Measurements from ENCODE around the gene ROBO1. TPM values are rescaled to one million over a fixed set of nuclear protein-coding genes. Genes with fewer than 3 reads are reported as not detected.

ROBO1 gene
- total and polyA plus RNA-seq, 4 donors = 1.0 to 30.3 (median 3.9) TPM

DNA sequence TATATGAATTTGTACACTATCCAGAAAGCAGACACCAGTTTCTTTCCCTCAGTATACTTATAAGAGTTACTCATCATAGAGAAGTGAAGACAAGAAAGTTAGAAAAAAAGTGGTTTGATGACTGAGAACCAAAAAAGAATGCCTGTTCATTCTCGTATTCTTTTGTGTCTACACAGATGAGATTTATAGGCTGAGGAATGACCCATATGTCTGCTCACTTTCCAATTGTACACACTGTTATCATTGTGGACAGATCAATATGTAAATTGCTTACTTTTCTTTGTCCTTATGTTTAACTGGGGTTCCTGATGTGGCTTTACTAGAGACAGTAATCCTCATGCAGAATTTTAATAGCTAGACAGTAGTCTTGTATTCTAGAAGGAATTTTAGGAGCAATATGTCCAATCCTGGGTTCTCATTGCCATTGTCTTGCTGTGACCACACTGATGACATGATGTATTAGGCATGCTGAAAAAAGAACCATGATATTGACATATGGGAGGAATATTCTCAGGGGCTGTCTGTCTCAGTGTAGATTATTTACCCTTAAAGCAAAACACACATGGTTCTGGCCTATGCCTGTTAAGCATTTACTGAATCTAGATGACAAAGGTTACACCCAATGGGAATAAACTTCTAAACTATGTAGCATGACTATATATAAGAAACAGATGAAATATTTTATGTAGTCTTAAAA lies 669.7 kb downstream of the ROBO1 start:
- Histone ChIP-seq H3K9ac (ENCODE audit: low read depth in 1 of 2, low read length in 2 of 2) (no peak overlapping the region), H3K27ac (ENCODE audit: low read depth in 1 of 2, low read length in 2 of 2) (no peak overlapping the region), H3K4me1 (ENCODE audit: control insufficient read depth in 4 of 4, insufficient read depth in 4 of 4, low read length in 3 of 4) (no peaks in the 10 kb centered on the region), H3K9me3 (ENCODE audit: control insufficient read depth in 4 of 4, low read length in 3 of 4) (no peaks in the 10 kb centered on the region), H3K36me3 (ENCODE audit: control insufficient read depth in 4 of 4, insufficient read depth in 3 of 4, low read depth in 1 of 4, low read length in 3 of 4) (no peaks in the 10 kb centered on the region), H3K4me3 (ENCODE audit: low read depth in 1 of 3, low read length in 3 of 3) (no peak overlapping the region), H3K27me3 (ENCODE audit: control insufficient read depth in 4 of 4, insufficient read depth in 4 of 4, low read length in 3 of 4) (no peaks in the 10 kb centered on the region)
- no peak for DNase-seq (ENCODE audit: low spot score)
- WGBS = 49% methylated on average over 1 of the region's 1 CpG
- TF ChIP-seq ATF3 (IDR thresholded peaks at IDR 0.05) (no peak), EGR1 (IDR thresholded peaks at IDR 0.05; ENCODE audit: low read depth in 2 of 2) (no peak), TAF1 (conservative IDR thresholded peaks at IDR 0.05) (no peak), ZBTB33 (IDR thresholded peaks at IDR 0.05) (no peak), CTCF (IDR thresholded peaks at IDR 0.05; ENCODE audit: low read depth, low read length, missing input control) (no peak), NR2F2 (IDR thresholded peaks at IDR 0.05) (no peak), JUND (IDR thresholded peaks at IDR 0.05) (no peak), FOXA1 (IDR thresholded peaks at IDR 0.05) (no peak), HNF4A (conservative IDR thresholded peaks at IDR 0.05) (no peak)
- TF ChIP-seq, protein P1, sequence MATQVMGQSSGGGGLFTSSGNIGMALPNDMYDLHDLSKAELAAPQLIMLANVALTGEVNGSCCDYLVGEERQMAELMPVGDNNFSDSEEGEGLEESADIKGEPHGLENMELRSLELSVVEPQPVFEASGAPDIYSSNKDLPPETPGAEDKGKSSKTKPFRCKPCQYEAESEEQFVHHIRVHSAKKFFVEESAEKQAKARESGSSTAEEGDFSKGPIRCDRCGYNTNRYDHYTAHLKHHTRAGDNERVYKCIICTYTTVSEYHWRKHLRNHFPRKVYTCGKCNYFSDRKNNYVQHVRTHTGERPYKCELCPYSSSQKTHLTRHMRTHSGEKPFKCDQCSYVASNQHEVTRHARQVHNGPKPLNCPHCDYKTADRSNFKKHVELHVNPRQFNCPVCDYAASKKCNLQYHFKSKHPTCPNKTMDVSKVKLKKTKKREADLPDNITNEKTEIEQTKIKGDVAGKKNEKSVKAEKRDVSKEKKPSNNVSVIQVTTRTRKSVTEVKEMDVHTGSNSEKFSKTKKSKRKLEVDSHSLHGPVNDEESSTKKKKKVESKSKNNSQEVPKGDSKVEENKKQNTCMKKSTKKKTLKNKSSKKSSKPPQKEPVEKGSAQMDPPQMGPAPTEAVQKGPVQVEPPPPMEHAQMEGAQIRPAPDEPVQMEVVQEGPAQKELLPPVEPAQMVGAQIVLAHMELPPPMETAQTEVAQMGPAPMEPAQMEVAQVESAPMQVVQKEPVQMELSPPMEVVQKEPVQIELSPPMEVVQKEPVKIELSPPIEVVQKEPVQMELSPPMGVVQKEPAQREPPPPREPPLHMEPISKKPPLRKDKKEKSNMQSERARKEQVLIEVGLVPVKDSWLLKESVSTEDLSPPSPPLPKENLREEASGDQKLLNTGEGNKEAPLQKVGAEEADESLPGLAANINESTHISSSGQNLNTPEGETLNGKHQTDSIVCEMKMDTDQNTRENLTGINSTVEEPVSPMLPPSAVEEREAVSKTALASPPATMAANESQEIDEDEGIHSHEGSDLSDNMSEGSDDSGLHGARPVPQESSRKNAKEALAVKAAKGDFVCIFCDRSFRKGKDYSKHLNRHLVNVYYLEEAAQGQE (IDR thresholded peaks at IDR 0.05) = no peak

DNA sequence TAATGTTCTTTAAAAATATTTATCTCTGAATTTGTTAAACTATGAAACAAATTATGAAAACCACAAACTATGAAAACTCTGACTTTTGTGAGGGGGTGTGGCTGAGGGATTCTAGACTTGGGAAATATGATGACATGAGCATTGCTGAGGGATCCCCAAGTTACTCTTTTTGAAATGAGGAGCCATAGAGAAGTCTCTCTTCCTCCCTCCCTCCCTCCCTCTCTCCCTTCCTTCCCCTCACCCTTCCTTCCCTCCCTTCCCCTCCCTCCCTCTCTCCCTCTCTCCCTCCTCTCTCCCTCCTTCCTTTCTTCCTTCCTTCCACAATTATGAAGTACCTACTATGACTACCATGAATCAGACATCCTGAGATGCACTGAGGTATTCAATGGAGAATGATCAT lies 673.1 kb downstream of the ROBO1 start:
- H3K4me1 ChIP-seq (ENCODE audit: control insufficient read depth in 4 of 4, insufficient read depth in 4 of 4, low read length in 3 of 4) = no peaks in the 10 kb centered on the region
- H3K27me3 ChIP-seq (ENCODE audit: control insufficient read depth in 4 of 4, insufficient read depth in 4 of 4, low read length in 3 of 4) = peaks cover 0 to 2% (median 0%) of the 10 kb centered on the region in 4 donors
- H3K4me3 ChIP-seq (ENCODE audit: low read depth in 1 of 3, low read length in 3 of 3) = no peak overlapping the region
- H3K9ac ChIP-seq (ENCODE audit: low read depth in 1 of 2, low read length in 2 of 2) = no peak overlapping the region
- H3K27ac ChIP-seq (ENCODE audit: low read depth in 1 of 2, low read length in 2 of 2) = no peak overlapping the region
- H3K36me3 ChIP-seq (ENCODE audit: control insufficient read depth in 4 of 4, insufficient read depth in 3 of 4, low read depth in 1 of 4, low read length in 3 of 4) = no peaks in the 10 kb centered on the region
- DNase-seq (ENCODE audit: low spot score) = no peak
- TF ChIP-seq HNF4G (IDR thresholded peaks at IDR 0.05) = no peak
- no peak for TF ChIP-seq HNF4A (conservative IDR thresholded peaks at IDR 0.05)
- TF ChIP-seq GABPA (IDR thresholded peaks at IDR 0.05 in 1 of 2, conservative IDR thresholded peaks at IDR 0.05 in 1 of 2) = no peak
- TF ChIP-seq EGR1 (IDR thresholded peaks at IDR 0.05; ENCODE audit: low read depth in 2 of 2) = no peak
- TF ChIP-seq TAF1 (conservative IDR thresholded peaks at IDR 0.05) = no peak
- TF ChIP-seq JUND (IDR thresholded peaks at IDR 0.05) = no peak
- no peak for TF ChIP-seq SP1 (IDR thresholded peaks at IDR 0.05)
- no peak for TF ChIP-seq FOXA1 (IDR thresholded peaks at IDR 0.05)
- no peaks in the 10 kb centered on the region for H3K9me3 ChIP-seq (ENCODE audit: control insufficient read depth in 4 of 4, low read length in 3 of 4)
